SK-N-SH (cell line): ENCODE measurements around the gene MAEA. TPM values are rescaled to one million over a fixed set of nuclear protein-coding genes. Genes with fewer than 3 reads are reported as not detected.

Experiments
- CTCF ChIA-PET: fragments of 300-600, 350-600 bp; formaldehyde crosslinking; extraction: SDS; loops from one replicate; lab custom pipeline; 2021; lab: Yijun Ruan, JAX
- POLR2A ChIA-PET: fragments of 350-600 bp; sonication (Branson Sonifier 250); formaldehyde crosslinking; extraction: SDS; loops from one replicate; lab custom pipeline; 2020; ENCODE audit warnings: antibody characterized with exemption, inconsistent platforms; lab: Yijun Ruan, JAX
- DNase-seq: peaks from one replicate; pipeline ENCODE4 v3.0.0; 2012
- H2AFZ ChIP-seq: fragments of 200-600 bp; sonication (generic); 2 replicates; pipeline ENCODE4 v1.8.1; 2016; ENCODE audit warnings: antibody characterized with exemption, mild to moderate bottlenecking, low read depth
- H3F3A ChIP-seq: fragments of 200-600 bp; sonication (generic); replicated peaks from 2 replicates; pipeline ENCODE3; 2016; ENCODE audit warnings: antibody characterized with exemption, mild to moderate bottlenecking; ENCODE audit not compliant: insufficient read depth
- H3K27ac ChIP-seq, 2 experiments: fragments of 200-500 bp in 1 of 2; fragments of 200-600 bp in 1 of 2; sonication (Bioruptor generic) in 1 of 2; sonication (generic), shearing (Covaris generic) in 1 of 2; 2 replicates each; pipeline versions ENCODE4 v1.5.1 to v1.6.1; 2014 to 2016; ENCODE audit warnings: low read depth in 2 of 2, inconsistent platforms in 1 of 2, low read length in 1 of 2, mild to moderate bottlenecking in 1 of 2, mixed read lengths in 1 of 2
- H3K27me3 ChIP-seq: fragments of 200-600 bp; sonication (generic), shearing (Covaris generic); 2 replicates; pipeline ENCODE4 v1.6.1; 2016; ENCODE audit warnings: mixed run types; ENCODE audit not compliant: insufficient read depth
- H3K36me3 ChIP-seq, 2 experiments: fragments of 200-500 bp in 1 of 2; fragments of 200-600 bp in 1 of 2; sonication (Bioruptor generic) in 1 of 2; sonication (generic) in 1 of 2; replicated peaks in 1 of 2; 2 replicates each; pipeline versions ENCODE3 to v1.5.1; 2014 to 2016; ENCODE audit warnings: low read length in 1 of 2, mild to moderate bottlenecking in 1 of 2; ENCODE audit not compliant: insufficient read depth in 2 of 2, control insufficient read depth in 1 of 2
- H3K4me1 ChIP-seq, 2 experiments: fragments of 200-500 bp in 1 of 2; fragments of 200-600 bp in 1 of 2; sonication (Bioruptor generic) in 1 of 2; sonication (generic), shearing (Covaris generic) in 1 of 2; 2 replicates each; pipeline versions ENCODE4 v1.5.1 to v1.6.1; 2014 to 2016; ENCODE audit warnings: low read depth in 1 of 2, low read length in 1 of 2, mixed run types in 1 of 2; ENCODE audit not compliant: insufficient read depth in 2 of 2, control insufficient read depth in 1 of 2
- H3K4me2 ChIP-seq: fragments of 200-600 bp; sonication (generic), shearing (Covaris generic); 2 replicates; pipeline ENCODE4 v1.6.1; 2017; ENCODE audit warnings: mixed run types
- H3K4me3 ChIP-seq, 2 experiments: fragments of 200-500 bp in 1 of 2; fragments of 200-600 bp in 1 of 2; sonication (Bioruptor generic) in 1 of 2; sonication (generic), shearing (Covaris generic) in 1 of 2; 2 replicates each; pipeline versions ENCODE4 v1.5.1 to v1.8.1; 2014 to 2016; ENCODE audit warnings: low read depth in 2 of 2, inconsistent platforms in 1 of 2, low read length in 1 of 2, mild to moderate bottlenecking in 1 of 2, mixed read lengths in 1 of 2, moderate library complexity in 1 of 2
- H3K79me2 ChIP-seq: fragments of 200-600 bp; sonication (generic); 2 replicates; pipeline ENCODE4 v1.8.1; 2017; ENCODE audit warnings: mild to moderate bottlenecking; ENCODE audit not compliant: insufficient read depth
- H3K9ac ChIP-seq: fragments of 200-600 bp; sonication (generic); 2 replicates; pipeline ENCODE4 v1.6.1; 2017; ENCODE audit warnings: mixed run types
- H3K9me2 ChIP-seq: fragments of 200-600 bp; sonication (generic); 2 replicates; pipeline ENCODE4 v1.6.1; 2017; ENCODE audit warnings: mixed run types
- H3K9me3 ChIP-seq: fragments of 200-600 bp; sonication (generic); 2 replicates; pipeline ENCODE4 v1.6.1; 2017; ENCODE audit warnings: mixed run types, mild to moderate bottlenecking, moderate library complexity
- H4K20me1 ChIP-seq: fragments of 200-600 bp; sonication (generic); 2 replicates; pipeline ENCODE4 v1.6.1; 2017; ENCODE audit warnings: mild to moderate bottlenecking, mixed run types; ENCODE audit not compliant: insufficient read depth
- EP300 ChIP-seq, 2 experiments: IDR thresholded peaks; 2 replicates each; pipeline versions ENCODE4 v1.4.0 to v1.6.1; 2012; ENCODE audit warnings: borderline replicate concordance in 1 of 2, low read depth in 1 of 2, low read length in 1 of 2
- FOSL2 ChIP-seq: IDR thresholded peaks from 2 replicates; pipeline ENCODE4 v1.4.0; 2012; ENCODE audit warnings: low read depth, mild to moderate bottlenecking, moderate library complexity, borderline replicate concordance
- FOXJ3 ChIP-seq: sonication (generic); formaldehyde crosslinking; IDR thresholded peaks from 2 replicates; pipeline ENCODE4 v1.5.1; 2020; ENCODE audit warnings: mild to moderate bottlenecking, missing genetic modification reagents
- GATA2 ChIP-seq: sonication (generic); formaldehyde crosslinking; IDR thresholded peaks from 2 replicates; pipeline ENCODE4 v1.5.0; 2020; ENCODE audit warnings: mild to moderate bottlenecking, missing genetic modification reagents
- IRF3 ChIP-seq: fragments of 150-350 bp; IDR thresholded peaks from 2 replicates; pipeline ENCODE4 v1.6.1; 2016; ENCODE audit warnings: mild to moderate bottlenecking, low read depth, low read length
- JUND ChIP-seq: IDR thresholded peaks from 2 replicates; pipeline ENCODE4 v1.4.0; 2012
- REST ChIP-seq: IDR thresholded peaks from 2 replicates; pipeline ENCODE4 v1.6.1; 2012; ENCODE audit warnings: mild to moderate bottlenecking, low read depth, low read length, moderate library complexity
- SMC3 ChIP-seq: IDR thresholded peaks from 2 replicates; pipeline ENCODE4 v1.6.1; 2012; ENCODE audit warnings: low read depth, low read length, improper control_type of control experiment
- TAF1 ChIP-seq: IDR thresholded peaks from 2 replicates; pipeline ENCODE4 v1.6.1; 2012; ENCODE audit warnings: low read depth, mild to moderate bottlenecking, low read length, moderate library complexity, borderline replicate concordance
- WGBS: methylation state at CpG from one replicate; pipeline ENCODE4 v1.1.6; 2017; ENCODE audit warnings: low lambda C conversion rate; 5-methylcytosine and 5-hydroxymethylcytosine counted together
- polyA plus RNA-seq, 3 experiments: library from polyadenylated mRNA; depleted of rRNA; stranded (reverse); fragments of >200 nt; gene quantifications; 2 replicates each; pipeline ENCODE4 v1.2.3, GENCODE V29; 2012
- TF ChIP-seq, protein P1 (sequence below): IDR thresholded peaks from 2 replicates; pipeline ENCODE4; 2012

MAEA gene
- polyA plus RNA-seq, 1 of the 3 experiments (the other 2 are of a cell fraction): 128 TPM

- H3K27ac ChIP-seq: 0 out of 4 replicates have a peak overlapping the region, but pooled peaks of 1 of the 2 experiments have one; percentile 79
- H3K4me3 ChIP-seq: no peak overlapping the region
- ChIA-PET CTCF (interaction anchor here (1.2 to 1.6 kb wide), 3 partner anchors 8 to 17 kb away, joined by 3 to 5 read pairs (median 3); no protein-coding TSS in a partner anchor), POLR2A (no interaction called here)
- no peaks in the 10 kb centered on the region for H3K9me2 ChIP-seq
- TF ChIP-seq JUND: no peak
- no peak for TF ChIP-seq GATA2
- TF ChIP-seq REST: no peak
- no peak for TF ChIP-seq FOXJ3
- no peak for TF ChIP-seq SMC3
- TF ChIP-seq IRF3: no peak
- TF ChIP-seq EP300 (IDR thresholded peaks at IDR 0.05; ENCODE audit: borderline replicate concordance in 1 of 2, low read depth in 1 of 2, low read length in 1 of 2): no peak
- no peak for TF ChIP-seq FOSL2
- TF ChIP-seq, protein P1, sequence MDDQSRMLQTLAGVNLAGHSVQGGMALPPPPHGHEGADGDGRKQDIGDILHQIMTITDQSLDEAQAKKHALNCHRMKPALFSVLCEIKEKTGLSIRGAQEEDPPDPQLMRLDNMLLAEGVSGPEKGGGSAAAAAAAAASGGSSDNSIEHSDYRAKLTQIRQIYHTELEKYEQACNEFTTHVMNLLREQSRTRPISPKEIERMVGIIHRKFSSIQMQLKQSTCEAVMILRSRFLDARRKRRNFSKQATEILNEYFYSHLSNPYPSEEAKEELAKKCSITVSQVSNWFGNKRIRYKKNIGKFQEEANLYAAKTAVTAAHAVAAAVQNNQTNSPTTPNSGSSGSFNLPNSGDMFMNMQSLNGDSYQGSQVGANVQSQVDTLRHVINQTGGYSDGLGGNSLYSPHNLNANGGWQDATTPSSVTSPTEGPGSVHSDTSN: no peak
- TF ChIP-seq TAF1: no peak
- H4K20me1 ChIP-seq: peaks cover 10% of the 10 kb centered on the region
- H3K9me3 ChIP-seq: no peaks in the 10 kb centered on the region
- H2AFZ ChIP-seq: no peak overlapping the region
- peaks cover 0 to 7% of the 10 kb centered on the region in 2 experiments; a peak in 2 of 4 replicates for H3K4me1 ChIP-seq
- WGBS: 95% methylated on average over 24 of the region's 30 CpGs
- H3F3A ChIP-seq: peaks cover 34% of the 10 kb centered on the region
- H3K79me2 ChIP-seq: peaks cover 49% of the 10 kb centered on the region
- peaks cover 21 to 38% of the 10 kb centered on the region in 2 experiments for H3K36me3 ChIP-seq
- DNase-seq: no peak
- H3K4me2 ChIP-seq: no peak overlapping the region
- H3K27me3 ChIP-seq: no peaks in the 10 kb centered on the region
- H3K9ac ChIP-seq: no peak overlapping the region
These were observed 37.2 kb downstream of the MAEA start for GRCh38 chr4:1326751-1327525.
